ENCODE data around the gene ANKRD33B. TPM values are rescaled to one million over a fixed set of nuclear protein-coding genes. Genes with fewer than 3 reads are reported as not detected.

The ANKRD33B gene
- total RNA-seq, 4 donors from 2014 or later: 16.7 to 27.0 (median 24.8) TPM

DNA sequence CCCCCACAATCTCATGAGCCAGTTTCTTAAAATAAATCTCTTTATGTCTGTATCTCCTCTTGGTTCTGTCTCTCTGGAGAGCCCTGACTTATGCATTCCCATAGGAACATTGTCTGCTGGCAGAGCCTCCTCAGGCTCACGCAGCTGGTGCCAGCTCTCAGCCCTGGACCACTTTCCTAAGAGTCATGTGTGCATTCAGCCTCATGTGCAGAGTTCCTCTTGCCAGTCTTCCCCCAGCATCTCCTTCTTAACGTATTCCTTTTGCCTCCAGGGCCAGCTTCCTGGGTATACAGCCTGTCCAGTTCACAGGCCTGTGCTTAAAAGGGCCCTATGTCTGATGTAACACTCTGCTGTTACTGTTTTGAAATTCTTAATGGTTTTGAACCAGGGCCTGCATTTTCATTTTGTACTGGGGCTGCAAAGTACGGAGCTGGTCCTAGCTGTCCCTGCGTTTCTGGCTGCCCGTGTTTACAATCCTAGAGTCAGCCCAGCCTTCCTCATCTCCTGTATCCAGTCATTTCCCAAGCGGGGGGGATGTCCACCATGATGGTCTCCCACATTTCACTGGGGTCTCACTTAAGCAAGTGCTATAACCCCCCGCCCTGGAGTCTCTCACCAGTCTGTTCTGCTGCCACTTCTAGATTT lies 18.1 kb downstream of the ANKRD33B start:
- no peak overlapping the region for H3K27ac ChIP-seq
- no peak for DNase-seq (ENCODE audit: low spot score in 2 of 2)
- H3K27me3 ChIP-seq: peaks cover 4% of the 10 kb centered on the region
- no peaks in the 10 kb centered on the region for H3K9me3 ChIP-seq
- H3K36me3 ChIP-seq: no peaks in the 10 kb centered on the region
- WGBS: 82% methylated on average over 7 of the region's 7 CpGs
- peaks cover 30% of the 10 kb centered on the region for H3K4me1 ChIP-seq
- no peak for TF ChIP-seq EP300 (IDR thresholded peaks at IDR 0.05)
- no peak for TF ChIP-seq POLR2A (IDR thresholded peaks at IDR 0.05)
- TF ChIP-seq, protein P1, sequence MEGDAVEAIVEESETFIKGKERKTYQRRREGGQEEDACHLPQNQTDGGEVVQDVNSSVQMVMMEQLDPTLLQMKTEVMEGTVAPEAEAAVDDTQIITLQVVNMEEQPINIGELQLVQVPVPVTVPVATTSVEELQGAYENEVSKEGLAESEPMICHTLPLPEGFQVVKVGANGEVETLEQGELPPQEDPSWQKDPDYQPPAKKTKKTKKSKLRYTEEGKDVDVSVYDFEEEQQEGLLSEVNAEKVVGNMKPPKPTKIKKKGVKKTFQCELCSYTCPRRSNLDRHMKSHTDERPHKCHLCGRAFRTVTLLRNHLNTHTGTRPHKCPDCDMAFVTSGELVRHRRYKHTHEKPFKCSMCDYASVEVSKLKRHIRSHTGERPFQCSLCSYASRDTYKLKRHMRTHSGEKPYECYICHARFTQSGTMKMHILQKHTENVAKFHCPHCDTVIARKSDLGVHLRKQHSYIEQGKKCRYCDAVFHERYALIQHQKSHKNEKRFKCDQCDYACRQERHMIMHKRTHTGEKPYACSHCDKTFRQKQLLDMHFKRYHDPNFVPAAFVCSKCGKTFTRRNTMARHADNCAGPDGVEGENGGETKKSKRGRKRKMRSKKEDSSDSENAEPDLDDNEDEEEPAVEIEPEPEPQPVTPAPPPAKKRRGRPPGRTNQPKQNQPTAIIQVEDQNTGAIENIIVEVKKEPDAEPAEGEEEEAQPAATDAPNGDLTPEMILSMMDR (IDR thresholded peaks at IDR 0.05): no peak
- no peak for TF ChIP-seq POLR2AphosphoS5 (IDR thresholded peaks at IDR 0.05)
- no peak overlapping the region for H3K4me3 ChIP-seq

DNA sequence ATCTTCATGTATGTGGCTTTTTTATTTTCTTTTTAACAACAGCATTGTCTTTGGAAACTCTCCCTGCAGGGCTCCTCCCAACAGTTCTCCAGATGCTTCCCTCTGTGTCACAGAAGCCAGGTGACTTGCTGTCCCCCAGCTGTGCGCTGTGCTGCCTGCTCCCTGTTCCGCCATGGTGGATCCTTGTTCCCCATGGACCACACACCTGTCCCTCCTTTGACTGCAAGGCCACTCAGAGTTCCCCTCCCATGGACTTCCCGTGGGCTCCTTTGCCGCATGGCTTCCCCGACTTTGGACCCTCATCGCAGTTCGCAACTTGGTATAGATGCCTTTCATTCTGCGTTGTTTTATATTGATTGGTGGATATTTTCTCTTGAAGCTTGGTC lies 18.6 kb downstream of the ANKRD33B start:
- Histone ChIP-seq H3K36me3 (no peaks in the 10 kb centered on the region), H3K27me3 (peaks cover 4% of the 10 kb centered on the region), H3K9me3 (no peaks in the 10 kb centered on the region), H3K4me3 (no peak overlapping the region), H3K27ac (no peak overlapping the region), H3K4me1 (peaks cover 27% of the 10 kb centered on the region)
- TF ChIP-seq POLR2A (IDR thresholded peaks at IDR 0.05): no peak
- TF ChIP-seq, protein P1 (IDR thresholded peaks at IDR 0.05): no peak
- no peak for TF ChIP-seq EP300 (IDR thresholded peaks at IDR 0.05)
- no peak for TF ChIP-seq POLR2AphosphoS5 (IDR thresholded peaks at IDR 0.05)
- 98% methylated on average over 8 of the region's 8 CpGs for WGBS
- DNase-seq (ENCODE audit: low spot score in 2 of 2): no peak

DNA sequence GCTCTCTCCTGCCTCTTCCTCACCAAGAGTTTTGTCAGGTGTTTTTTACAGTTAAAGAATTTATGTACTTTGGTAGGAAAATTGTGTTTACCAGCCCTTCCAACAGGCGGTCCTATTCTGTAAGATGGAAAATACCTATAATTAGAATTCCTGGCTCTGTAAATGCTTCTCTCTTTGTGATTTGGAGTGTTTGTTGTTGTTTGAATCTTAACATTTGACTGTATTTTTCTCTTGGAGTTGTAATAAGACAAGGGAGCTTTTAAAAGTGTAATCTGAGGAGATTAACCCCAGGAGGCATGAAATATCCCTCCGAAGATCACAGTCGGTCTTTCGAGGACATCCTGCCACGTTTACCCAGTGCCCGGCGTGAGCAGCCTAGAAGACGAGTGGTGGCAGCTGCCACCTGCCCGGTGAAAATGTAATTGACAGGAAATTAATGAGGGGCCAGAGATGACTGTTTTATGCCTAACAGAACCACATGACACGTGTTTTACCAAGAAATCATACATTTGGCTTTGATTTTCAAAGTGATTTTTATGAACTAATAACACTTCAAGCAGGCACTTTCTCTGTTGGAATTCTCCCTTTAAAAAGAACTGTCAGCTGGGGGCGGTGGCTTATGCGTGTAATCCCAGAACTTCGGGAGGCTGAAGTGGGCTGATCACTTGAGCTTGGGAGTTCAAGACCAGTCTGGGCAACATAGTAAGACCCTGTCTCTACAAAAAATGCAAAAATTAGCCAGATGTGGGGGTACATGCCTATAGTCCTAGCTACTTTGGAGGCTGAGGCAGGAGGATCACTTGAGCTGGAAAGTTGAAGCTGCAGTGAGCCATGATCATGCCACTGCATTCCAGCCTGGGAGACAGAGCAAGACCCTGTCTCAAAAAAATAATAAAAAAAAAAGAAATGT lies 20.0 kb downstream of the ANKRD33B start:
- peaks cover 17% of the 10 kb centered on the region for H3K4me1 ChIP-seq
- no peak overlapping the region for H3K4me3 ChIP-seq
- TF ChIP-seq POLR2AphosphoS5 (IDR thresholded peaks at IDR 0.05) (no peak), EP300 (IDR thresholded peaks at IDR 0.05) (no peak)
- TF ChIP-seq, protein P1 (IDR thresholded peaks at IDR 0.05): no peak
- no peaks in the 10 kb centered on the region for H3K9me3 ChIP-seq
- no peak for DNase-seq (ENCODE audit: low spot score in 2 of 2)
- 61% methylated on average over 13 of the region's 13 CpGs for WGBS
- no peaks in the 10 kb centered on the region for H3K36me3 ChIP-seq
- peak overlapping the region; percentile 20 for H3K27ac ChIP-seq
- H3K27me3 ChIP-seq: peaks cover 4% of the 10 kb centered on the region

DNA sequence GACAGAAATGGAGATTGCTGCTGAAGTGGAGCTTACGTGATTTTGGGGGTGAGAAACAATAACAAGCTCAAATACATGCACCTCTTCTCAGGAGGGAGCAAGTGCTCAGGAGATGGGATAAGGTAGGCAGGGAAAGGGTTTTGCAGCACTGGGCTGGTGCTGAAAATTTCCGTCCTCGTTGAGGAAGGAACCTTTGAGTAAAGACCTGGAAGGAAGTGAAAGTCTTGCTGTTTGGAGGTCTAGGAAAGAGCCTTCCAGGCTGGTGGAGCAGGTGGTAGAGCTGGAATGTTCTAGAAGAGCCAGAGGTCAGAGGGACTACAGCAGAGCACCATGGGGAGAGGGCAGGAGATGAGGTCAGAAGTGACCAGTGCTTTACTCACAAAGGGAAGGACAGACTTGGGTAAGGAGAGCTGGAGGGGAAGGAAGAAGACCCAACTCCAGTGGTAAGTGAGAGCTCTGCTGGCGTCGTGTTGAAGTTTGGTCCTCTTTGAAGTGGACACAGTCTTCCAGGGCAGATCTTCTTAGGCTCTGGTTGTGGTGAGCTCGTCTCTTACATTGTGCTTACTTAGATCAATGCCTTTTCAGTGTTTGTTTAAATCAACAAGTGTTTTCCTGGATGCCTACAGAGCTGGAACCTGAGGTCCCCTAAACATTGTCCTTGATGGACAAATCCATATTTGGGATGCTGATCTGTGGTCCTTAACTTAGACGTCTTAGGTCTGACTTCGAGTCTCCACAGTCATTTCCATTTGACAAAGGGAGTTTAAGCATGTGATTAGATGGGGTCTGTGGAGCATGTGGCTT lies 21.0 kb downstream of the ANKRD33B start:
- no peak for DNase-seq (ENCODE audit: low spot score in 2 of 2)
- peaks cover 17% of the 10 kb centered on the region for H3K4me1 ChIP-seq
- TF ChIP-seq POLR2A (IDR thresholded peaks at IDR 0.05) (no peak), EP300 (IDR thresholded peaks at IDR 0.05) (no peak), POLR2AphosphoS5 (IDR thresholded peaks at IDR 0.05) (no peak)
- TF ChIP-seq, protein P1 (IDR thresholded peaks at IDR 0.05): no peak
- WGBS: 93% methylated on average over 8 of the region's 8 CpGs
- H3K27ac ChIP-seq: no peak overlapping the region
- H3K4me3 ChIP-seq: no peak overlapping the region
- H3K36me3 ChIP-seq: no peaks in the 10 kb centered on the region
- no peaks in the 10 kb centered on the region for H3K9me3 ChIP-seq
- H3K27me3 ChIP-seq: peaks cover 4% of the 10 kb centered on the region

All from suprapubic skin (tissue), 4 donors.